SK-N-MC (cell line): ENCODE results near the gene IRF3.

Experiments used
- EZH2 ChIP-seq: fragments of 200-600 bp; sonication (generic); IDR thresholded peaks from one replicate; pipeline ENCODE4 v1.6.1; 2017; ENCODE audit warnings: antibody characterized with exemption
- POLR2AphosphoS5 ChIP-seq: IDR thresholded peaks from 2 replicates; pipeline ENCODE4 v1.6.1; 2012; ENCODE audit warnings: mild to moderate bottlenecking, low read depth, low read length, borderline replicate concordance

DNA sequence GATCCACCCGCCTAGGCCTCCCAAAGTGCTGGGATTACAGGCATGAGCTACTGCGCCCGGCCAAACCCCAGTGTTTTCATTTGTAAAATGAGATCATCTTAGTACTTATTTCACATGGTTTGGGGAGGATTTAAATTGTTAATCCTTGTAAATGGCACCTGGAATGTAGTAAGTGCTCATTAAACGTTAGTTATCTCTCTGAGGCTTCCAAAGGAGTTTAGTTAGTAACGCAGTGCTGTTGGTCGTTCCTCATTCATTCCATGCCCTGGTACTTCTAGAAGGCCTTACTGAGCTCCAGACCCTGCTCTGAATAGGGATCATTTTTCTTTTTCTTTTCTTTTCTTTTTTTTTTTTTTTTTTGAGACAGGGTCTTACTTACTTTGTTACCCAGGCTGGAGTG, 30.5 kb upstream of the IRF3 start:
- TF ChIP-seq POLR2AphosphoS5 (no peak), EZH2 (no peak)
